HG03095 (cell line): ENCODE results near the gene DDO.

Experiments used
- ATAC-seq: cut with Tn5 transposase; IDR thresholded peaks from one replicate; pipeline ENCODE4 v1.9.1; 2021; ENCODE audit warnings: moderate library complexity; ENCODE audit not compliant: unreplicated experiment

The DDO gene

GRCh38 chr6:110421749-110422443 is 6.5 kb upstream of the DDO start:
- no peak for ATAC-seq

- ATAC-seq, result no peak
Observed at GRCh38 chr6:110419028-110419739, 3.8 kb upstream of the DDO start.

DNA sequence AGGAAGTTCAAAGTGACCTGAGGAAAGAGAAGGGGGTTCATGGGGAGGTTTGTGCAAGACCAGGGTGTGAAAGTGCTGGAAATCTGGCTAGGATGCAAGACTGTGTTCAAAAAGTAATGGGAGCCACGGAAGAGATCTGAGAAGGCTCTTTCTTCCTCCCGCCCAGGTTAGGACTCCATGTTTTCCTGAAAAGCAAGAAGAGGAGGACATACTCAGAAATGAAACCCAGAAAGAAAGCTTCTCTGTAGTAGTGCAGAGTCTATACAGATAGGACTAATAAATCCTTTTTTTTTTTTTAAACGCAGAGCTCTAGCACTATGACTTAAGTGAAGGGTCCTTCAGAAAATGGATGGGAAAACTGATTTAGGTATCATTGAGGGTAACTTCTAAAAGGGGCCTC is 3.2 kb upstream of the DDO start:
- ATAC-seq, result no peak

- ATAC-seq, result no peak
Observed at GRCh38 chr6:110414669-110415068, 706 bp downstream of the DDO start.

DNA sequence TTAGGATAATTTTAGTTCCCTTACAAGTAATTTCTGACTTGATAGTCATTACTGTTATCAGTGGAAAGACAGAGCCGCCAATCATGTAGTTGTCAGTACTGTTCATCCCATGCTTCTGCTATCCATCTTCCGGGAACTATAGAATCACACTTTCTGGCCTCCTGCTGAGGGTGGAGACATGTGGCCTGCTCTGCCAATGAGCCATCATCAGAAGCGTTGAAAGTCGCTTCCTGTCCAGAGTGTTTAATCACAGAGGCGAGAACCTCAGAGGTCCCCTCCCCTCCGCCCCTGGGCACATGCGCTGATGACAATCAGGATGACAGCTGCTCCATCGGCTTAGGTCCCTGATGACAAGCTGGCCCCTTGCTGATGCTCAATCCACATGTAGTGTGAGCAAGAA is 3.0 kb downstream of the DDO start:
- ATAC-seq, result no peak

DNA sequence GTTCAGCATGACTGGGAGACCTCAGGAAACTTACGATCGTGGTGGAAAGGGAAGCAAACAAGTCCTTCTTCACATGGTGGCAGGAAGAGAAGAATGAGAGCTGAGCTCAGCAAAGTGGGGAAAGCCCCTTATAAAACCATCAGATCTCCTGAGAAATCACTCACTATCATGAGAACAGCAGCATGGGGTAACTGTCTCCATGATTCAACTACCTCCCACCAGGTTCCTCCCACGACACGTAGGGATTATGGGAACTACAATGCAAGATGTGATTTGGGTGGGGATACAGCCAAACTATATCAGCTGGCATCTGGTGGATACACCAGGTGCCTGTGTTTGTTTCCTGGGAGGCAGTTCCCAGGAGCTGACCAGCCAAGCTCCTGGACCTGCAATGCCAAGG is 4.9 kb downstream of the DDO start:
- no peak for ATAC-seq

GRCh38 chr6:110409794-110410193 is 5.6 kb downstream of the DDO start:
- ATAC-seq, result no peak

DNA sequence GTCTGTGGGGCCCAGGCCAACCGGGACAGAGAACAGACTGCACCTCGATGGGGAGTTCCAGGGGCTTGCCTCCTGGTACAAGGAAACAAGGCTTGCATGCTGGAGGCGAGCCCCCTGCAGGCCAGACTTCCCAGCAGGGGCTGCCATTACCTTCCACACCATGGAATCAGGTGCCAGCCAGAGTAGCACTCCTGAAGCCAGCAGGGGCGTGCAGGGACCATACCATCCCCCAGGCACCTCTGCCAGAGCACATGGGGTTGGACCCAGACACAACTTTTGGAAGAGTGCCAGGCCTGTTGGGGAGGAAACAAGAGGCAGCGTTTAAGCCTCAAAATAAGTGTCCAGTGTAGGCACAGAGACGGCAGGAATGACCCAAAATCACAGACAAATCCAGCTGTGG is 6.5 kb downstream of the DDO start:
- no peak for ATAC-seq

GRCh38 chr6:110404607-110405006 is 10.8 kb downstream of the DDO start:
- no peak for ATAC-seq

DNA sequence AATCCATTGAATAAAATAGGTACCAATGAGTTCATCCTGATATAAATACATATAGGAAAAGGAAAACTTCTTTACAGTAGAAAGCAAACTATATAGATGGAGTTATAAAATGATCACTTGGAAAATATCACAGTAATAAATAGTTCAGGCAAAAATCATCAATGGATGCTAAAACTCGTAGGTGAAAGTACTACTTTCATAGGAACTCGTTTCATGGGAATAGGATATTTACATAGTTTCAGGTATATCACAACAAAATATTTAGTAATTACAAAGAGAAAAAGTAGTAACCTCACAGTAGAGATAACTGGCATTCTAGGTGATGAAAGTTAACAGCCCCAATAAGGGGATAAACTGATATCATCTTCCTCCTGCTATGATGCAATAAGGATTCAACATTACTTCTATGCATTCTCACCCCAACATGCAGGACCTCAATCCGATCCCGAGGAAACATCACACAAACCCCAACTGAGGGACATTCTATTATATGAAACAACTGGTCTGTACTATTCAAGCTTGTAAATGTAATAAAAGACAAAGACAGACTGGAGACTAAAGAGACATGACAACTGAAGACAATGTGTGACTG is 13.7 kb downstream of the DDO start:
- no peak for ATAC-seq

DNA sequence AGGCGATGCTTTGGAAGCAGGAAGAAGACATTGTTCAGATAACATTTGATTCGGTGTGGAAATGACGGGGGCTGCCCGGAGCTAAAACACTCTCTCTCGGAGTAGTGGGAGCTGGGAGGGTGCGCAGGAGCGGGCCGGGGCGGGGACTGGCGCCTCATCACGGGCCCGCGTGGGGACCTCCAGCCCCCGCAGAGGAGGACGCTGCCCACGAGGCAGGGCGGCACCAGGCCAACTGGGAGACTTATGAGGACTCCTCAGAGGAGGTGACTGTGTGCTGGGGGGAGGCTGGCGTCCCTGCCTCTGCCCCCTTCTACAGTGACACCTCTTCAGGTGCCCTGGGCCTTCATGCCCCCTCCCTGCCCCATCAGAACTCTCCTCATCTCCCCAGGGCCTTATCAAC is 15.2 kb downstream of the DDO start:
- ATAC-seq, result no peak

GRCh38 chr6:110399219-110400071 is 15.9 kb downstream of the DDO start:
- no peak for ATAC-seq

- ATAC-seq, result no peak
Observed at GRCh38 chr6:110398778-110399177, 16.6 kb downstream of the DDO start.

GRCh38 chr6:110395221-110395620 is 20.2 kb downstream of the DDO start:
- no peak for ATAC-seq

- no peak for ATAC-seq
Observed at GRCh38 chr6:110394409-110394808, 21.0 kb downstream of the DDO start.

GRCh38 chr6:110392727-110393126 is 22.6 kb downstream of the DDO start:
- no peak for ATAC-seq

GRCh38 chr6:110390404-110390803 is 25.0 kb downstream of the DDO start:
- no peak for ATAC-seq

DNA sequence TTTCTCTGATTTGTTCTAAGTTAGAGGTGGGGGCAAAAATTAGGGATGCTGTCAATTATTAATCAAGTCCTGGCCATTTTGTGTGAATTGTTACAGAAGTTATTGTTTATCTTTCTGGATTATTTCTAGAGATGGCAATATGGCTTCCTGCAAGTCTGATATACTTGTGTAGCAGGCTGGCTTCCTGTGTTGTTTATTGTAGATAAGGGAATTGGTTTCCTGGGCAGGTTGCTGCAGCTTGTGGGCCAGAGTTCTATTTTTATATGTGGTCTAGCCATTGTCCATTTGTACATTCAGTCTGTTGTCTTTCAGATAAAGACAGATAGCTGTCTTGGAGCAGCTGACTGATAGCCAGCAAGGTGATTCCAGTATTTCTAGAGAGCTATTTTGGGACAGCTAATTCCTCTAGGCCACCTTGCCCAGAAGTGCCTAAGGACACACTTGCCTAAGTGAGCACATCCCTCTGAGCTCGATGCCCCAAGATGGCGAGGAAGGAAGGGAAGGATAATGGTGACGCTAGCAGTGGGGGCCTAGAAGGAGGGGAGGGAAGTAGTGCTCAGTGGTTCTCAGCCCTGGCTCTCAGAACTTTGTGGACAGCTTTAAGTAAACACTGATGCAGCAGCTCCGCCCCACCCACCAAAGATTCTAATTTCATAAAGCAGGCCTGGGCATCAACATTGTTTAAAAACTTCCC is 25.5 kb downstream of the DDO start:
- no peak for ATAC-seq

DNA sequence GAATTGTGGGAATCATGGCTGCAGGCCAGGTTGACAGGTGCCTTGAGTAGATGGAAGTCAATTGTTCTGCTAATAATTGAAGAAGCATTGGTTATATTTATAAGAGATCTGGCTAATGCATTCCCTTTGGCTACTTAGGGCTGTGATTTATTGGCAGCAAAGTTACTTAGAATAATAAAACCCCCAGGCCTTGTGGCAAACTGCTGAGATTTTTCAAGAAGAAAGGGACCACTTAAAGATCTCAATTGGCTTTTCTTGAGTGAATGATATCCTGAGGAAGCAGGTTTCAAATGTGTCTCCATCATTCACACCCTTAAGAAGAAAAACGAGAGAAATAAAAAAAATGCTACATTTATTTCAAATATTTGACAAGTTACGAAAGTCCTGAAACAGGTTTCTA is 27.4 kb downstream of the DDO start:
- ATAC-seq, result no peak

DNA sequence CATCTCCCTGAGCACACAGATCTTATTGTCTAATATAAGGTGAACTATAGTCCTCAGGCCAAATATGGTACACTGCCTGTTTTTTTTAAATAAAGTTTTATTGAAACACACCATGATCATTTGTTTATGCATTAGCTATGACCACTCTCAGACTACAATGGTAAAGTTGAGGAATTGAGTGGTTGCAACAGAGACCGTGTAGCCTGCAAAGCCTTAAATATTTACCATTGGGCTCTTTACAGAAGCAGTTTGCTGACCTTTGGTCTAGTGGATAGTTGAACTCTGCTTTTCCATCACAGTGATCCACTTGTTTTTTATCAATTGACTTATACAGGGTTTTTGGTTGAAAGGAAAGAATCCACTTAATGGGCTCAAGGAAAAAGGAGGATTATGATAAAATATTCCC is 29.9 kb downstream of the DDO start:
- no peak for ATAC-seq

DNA sequence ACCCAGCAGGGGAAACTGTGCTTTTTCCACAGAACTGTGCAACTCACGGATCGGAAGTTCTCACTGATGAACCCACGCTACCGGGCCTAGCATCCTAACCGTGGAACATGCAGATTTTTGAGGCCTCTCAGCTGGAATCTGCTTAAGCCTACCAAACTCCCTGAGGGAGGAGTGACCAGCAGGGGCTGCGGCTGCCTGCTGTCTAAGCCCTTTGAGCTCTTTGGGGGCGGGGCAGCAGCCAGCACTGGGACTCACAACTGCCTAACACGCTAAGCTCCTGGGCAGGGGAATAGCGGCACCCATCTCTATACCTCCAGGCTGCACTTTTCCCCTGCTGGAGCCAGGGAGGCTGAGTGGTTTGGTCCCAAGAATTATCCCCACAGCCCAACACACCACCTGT is 36.8 kb downstream of the DDO start:
- no peak for ATAC-seq
